ENCODE results near the gene RPL18. TPM values are rescaled to one million over a fixed set of nuclear protein-coding genes. Genes with fewer than 3 reads are reported as not detected.
"Not testable (repeated sequence)": the region's sequence is repeated elsewhere in the genome, so short reads cannot be mapped to it uniquely, and the experiment has no call there.

RPL18 gene
- total RNA-seq, 2 experiments from 2014 or later, result 1,511 to 1,528 TPM

DNA sequence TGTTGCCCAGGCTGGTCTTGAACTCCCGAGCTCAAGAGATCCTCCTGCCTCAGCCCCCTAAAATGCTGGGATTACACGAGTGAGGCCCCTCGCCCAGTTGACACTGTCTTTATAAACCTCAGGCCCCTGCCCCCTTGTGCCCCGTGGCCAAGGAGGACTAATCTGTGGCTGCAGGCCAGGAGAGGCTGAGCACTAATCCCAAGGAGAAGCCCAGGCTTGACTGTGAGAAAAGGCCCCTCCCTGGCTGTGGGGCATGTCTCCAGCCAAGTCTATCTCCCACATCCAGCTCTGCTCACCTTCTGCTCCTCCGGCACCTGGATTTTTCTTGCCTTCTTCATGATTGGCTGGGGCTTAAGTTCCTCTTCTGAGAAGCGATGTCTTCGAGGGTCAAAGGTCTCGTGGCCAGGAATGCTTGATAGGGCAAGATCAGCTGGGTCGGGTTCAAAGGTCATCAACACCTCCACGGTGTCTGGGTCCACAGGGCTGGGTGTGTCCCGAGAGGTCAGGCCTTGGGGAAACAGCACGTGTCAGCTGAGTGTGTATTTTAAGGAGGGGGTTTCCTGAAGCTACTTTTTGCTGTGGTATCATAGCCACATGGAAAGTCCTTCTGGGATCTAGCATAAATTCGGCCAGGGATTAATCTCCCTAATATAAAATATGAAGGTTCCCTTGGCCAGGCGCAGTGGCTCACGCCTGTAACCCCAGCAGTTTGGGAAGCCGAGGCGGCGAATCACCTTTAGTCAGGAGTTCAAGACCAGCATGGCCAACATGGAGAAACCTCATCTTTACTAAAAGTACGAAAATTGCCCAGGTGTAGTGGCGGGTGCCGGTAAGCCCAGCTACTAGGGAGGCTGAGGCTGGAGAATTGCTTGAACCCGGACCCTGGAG is 14.4 kb upstream of the RPL18 start:
- POLR2A ChIA-PET, result interaction anchor here (0.6 to 4.7 kb wide), 6 partner anchors 8 to 15 kb away, joined by 3 to 47 read pairs (median 4); partner anchors contain the start of genes CA11, RPL18 and SPHK2
- H3K4me3 Mint-ChIP-seq, result no peak overlapping the region
- no peak for DNase-seq
- CTCF ChIA-PET, result interaction anchor here (0.7 to 2.0 kb wide), 4 partner anchors 9 to 14 kb away, joined by 3 to 11 read pairs (median 6); partner anchors contain the start of genes CA11, RPL18 and SPHK2
- peaks cover 45% of the 10 kb centered on the region for H3K4me1 Mint-ChIP-seq
- no peaks in the 10 kb centered on the region for H3K27me3 Mint-ChIP-seq
- H3K9me3 Mint-ChIP-seq, result no peaks in the 10 kb centered on the region
- peak overlapping the region; percentile 84 for H3K27ac Mint-ChIP-seq
- peaks cover 4% of the 10 kb centered on the region for H3K36me3 Mint-ChIP-seq (ENCODE audit: low read depth)

DNA sequence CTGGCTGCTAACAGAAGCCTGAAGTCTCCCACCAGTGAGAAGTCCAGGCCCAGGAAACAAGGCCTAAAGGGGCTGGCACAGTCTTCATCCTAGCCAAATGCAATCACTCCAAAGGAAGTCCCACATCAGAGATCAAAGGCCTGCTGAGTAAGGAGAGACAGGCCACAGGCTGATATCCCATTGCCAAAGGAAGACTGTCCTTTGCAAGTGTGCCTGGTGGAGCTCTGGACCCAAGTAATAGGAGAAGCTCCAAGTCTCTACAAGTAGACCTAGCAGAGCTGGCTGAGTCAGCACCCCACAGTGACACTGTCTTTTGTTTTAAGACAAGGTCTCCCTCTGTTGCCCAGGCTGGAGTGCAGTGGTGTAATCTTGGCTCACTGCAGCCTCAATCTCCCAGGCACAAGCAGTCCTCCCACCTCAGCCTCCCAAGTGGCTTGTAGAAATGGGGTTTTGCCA is 13.7 kb upstream of the RPL18 start:
- H3K36me3 Mint-ChIP-seq (ENCODE audit: low read depth), result peaks cover 4% of the 10 kb centered on the region
- no peaks in the 10 kb centered on the region for H3K27me3 Mint-ChIP-seq
- peak overlapping the region; percentile 35 for H3K27ac Mint-ChIP-seq
- DNase-seq, result no peak
- ChIA-PET CTCF (interaction anchor here (0.6 to 2.0 kb wide), 2 partner anchors 9 to 146 kb away, joined by 3 to 11 read pairs; no protein-coding TSS in a partner anchor), POLR2A (interaction anchor here (1.1 to 4.7 kb wide), 3 partner anchors 9 to 15 kb away, joined by 5 to 47 read pairs (median 15); partner anchors contain the start of genes RPL18 and SPHK2)
- peaks cover 39% of the 10 kb centered on the region for H3K4me1 Mint-ChIP-seq
- H3K4me3 Mint-ChIP-seq, result no peak overlapping the region
- H3K9me3 Mint-ChIP-seq, result no peaks in the 10 kb centered on the region

DNA sequence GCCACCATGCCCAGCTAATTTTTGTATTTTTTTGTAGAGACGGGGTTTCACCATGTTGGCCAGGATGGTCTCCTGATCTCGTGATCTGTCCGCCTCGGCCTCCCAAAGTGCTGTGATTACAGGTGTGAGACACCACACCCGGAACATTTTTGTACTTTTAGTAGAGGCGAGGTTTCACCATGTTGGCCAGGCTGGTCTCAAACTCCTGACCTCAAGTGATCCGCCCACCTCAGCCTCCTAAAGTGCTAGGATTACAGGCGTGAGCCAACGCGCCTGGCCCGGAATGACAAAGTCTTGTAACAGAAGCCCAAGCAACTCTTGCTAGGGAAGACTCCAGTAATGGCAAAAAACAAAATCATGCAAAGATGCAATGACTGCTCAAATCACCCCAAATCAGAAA is 13.3 kb upstream of the RPL18 start:
- ChIA-PET POLR2A (interaction anchor here (1.1 to 4.7 kb wide), 3 partner anchors 8 to 14 kb away, joined by 5 to 47 read pairs (median 15); partner anchors contain the start of genes RPL18 and SPHK2), CTCF (interaction anchor here (0.6 kb wide), 1 partner anchor 146 kb away, joined by 3 read pairs; no protein-coding TSS in a partner anchor)
- H3K4me3 Mint-ChIP-seq; H3K27me3 Mint-ChIP-seq; H3K36me3 Mint-ChIP-seq (ENCODE audit: low read depth); H3K27ac Mint-ChIP-seq; H3K9me3 Mint-ChIP-seq; DNase-seq: not testable (repeated sequence)
- peaks cover 42% of the 10 kb centered on the region for H3K4me1 Mint-ChIP-seq

DNA sequence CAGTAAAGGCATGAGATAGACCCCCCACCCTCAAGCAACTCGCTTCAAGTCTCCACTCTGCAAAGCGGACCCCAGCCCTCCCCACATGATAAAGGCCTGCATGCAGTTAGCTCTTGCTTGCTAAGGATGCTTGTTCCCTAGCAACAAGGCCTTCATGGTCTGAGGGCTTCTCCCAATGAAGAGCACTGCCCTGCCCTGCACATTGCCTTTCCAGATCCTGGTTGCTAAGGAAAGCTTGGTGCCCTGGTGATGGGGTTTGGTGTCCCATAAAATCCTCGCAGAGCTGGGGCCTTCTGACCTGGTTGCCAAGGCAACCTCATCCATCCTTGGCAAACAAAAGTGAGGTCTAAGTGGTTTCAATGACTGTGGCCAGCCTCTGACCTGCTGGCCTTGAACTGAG is 12.2 kb upstream of the RPL18 start:
- no peak overlapping the region for H3K4me3 Mint-ChIP-seq
- no peak for DNase-seq
- ChIA-PET CTCF (no interaction called here), POLR2A (interaction anchor here (4.7 kb wide), 1 partner anchor 13 kb away, joined by 47 read pairs; the partner anchor contains the start of genes RPL18 and SPHK2)
- H3K27me3 Mint-ChIP-seq, result no peaks in the 10 kb centered on the region
- no peaks in the 10 kb centered on the region for H3K9me3 Mint-ChIP-seq
- H3K4me1 Mint-ChIP-seq, result peaks cover 50% of the 10 kb centered on the region
- peak overlapping the region; percentile 29 for H3K27ac Mint-ChIP-seq
- H3K36me3 Mint-ChIP-seq (ENCODE audit: low read depth), result peaks cover 7% of the 10 kb centered on the region

DNA sequence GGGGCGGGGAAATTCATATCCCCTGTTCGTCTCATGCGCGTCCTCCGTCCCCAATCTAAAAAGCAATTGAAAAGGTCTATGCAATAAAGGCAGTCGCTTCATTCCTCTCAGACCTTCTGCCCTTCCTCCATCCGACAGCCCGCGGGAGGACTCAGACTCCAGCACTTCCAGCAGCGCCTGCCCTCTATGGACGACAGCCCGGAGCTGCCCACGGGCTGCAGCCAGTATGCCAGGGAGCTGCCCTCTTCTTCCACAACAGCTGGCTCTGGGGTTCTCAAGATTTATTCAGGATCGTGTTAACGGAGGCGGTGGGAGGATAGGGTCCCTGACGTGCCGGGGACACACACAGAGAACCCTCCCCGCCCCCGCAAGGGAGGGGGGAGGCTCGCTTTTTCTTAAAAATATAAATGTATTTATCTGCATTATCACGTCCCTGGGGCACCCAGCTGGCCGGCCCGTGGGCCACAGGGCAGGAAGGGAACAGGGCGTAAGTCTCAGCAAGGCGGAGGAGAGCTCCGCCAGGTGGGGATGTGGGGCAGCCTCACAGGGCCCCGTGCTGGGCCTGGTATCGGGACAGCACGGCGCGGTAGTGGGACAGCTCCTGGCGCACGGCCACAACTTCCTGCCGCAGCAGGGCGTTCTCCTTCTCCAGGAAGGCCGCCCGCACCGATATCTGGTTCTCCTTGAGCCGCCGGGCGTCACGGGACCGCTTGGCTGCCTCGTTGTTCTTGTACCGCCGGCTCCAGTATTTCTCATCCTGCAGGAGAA is 11.5 kb upstream of the RPL18 start:
- Mint-ChIP-seq H3K9me3 (no peaks in the 10 kb centered on the region), H3K4me1 (peaks cover 47% of the 10 kb centered on the region), H3K4me3 (no peak overlapping the region), H3K27ac (no peak overlapping the region), H3K36me3 (ENCODE audit: low read depth) (peaks cover 7% of the 10 kb centered on the region), H3K27me3 (no peaks in the 10 kb centered on the region)
- no peak for DNase-seq
- ChIA-PET POLR2A (interaction anchor here (0.7 to 4.7 kb wide), 3 partner anchors 10 to 15 kb away, joined by 3 to 47 read pairs (median 3); partner anchors contain the start of genes RPL18 and SPHK2), CTCF (no interaction called here)

DNA sequence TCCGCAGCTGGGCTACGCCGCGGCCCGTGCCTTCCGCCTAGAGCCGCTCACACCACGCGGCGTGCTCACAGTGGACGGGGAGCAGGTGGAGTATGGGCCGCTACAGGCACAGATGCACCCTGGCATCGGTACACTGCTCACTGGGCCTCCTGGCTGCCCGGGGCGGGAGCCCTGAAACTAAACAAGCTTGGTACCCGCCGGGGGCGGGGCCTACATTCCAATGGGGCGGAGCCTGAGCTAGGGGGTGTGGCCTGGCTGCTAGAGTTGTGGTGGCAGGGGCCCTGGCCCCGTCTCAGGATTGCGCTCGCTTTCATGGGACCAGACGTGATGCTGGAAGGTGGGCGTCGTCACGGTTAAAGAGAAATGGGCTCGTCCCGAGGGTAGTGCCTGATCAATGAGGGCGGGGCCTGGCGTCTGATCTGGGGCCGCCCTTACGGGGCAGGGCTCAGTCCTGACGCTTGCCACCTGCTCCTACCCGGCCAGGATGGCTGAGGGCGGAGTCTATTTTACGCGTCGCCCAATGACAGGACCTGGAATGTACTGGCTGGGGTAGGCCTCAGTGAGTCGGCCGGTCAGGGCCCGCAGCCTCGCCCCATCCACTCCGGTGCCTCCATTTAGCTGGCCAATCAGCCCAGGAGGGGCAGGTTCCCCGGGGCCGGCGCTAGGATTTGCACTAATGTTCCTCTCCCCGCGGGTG is 10.8 kb upstream of the RPL18 start:
- Mint-ChIP-seq H3K27me3 (no peaks in the 10 kb centered on the region), H3K4me1 (peaks cover 48% of the 10 kb centered on the region), H3K36me3 (ENCODE audit: low read depth) (peaks cover 7% of the 10 kb centered on the region), H3K9me3 (no peaks in the 10 kb centered on the region), H3K4me3 (no peak overlapping the region), H3K27ac (no peak overlapping the region)
- ChIA-PET POLR2A (interaction anchor here (0.7 kb wide), 2 partner anchors 9 to 16 kb away, joined by 3 read pairs; no protein-coding TSS in a partner anchor), CTCF (no interaction called here)
- no peak for DNase-seq

DNA sequence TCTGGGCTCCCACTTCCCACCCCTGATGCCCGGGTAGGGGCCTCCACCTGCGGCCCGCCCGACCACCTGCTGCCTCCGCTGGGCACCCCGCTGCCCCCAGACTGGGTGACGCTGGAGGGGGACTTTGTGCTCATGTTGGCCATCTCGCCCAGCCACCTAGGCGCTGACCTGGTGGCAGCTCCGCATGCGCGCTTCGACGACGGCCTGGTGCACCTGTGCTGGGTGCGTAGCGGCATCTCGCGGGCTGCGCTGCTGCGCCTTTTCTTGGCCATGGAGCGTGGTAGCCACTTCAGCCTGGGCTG is 10.3 kb upstream of the RPL18 start:
- no peak overlapping the region for H3K27ac Mint-ChIP-seq
- H3K9me3 Mint-ChIP-seq, result no peaks in the 10 kb centered on the region
- ChIA-PET CTCF (no interaction called here), POLR2A (no interaction called here)
- no peaks in the 10 kb centered on the region for H3K27me3 Mint-ChIP-seq
- no peak overlapping the region for H3K4me3 Mint-ChIP-seq
- no peak for DNase-seq
- peaks cover 47% of the 10 kb centered on the region for H3K4me1 Mint-ChIP-seq
- peaks cover 7% of the 10 kb centered on the region for H3K36me3 Mint-ChIP-seq (ENCODE audit: low read depth)

DNA sequence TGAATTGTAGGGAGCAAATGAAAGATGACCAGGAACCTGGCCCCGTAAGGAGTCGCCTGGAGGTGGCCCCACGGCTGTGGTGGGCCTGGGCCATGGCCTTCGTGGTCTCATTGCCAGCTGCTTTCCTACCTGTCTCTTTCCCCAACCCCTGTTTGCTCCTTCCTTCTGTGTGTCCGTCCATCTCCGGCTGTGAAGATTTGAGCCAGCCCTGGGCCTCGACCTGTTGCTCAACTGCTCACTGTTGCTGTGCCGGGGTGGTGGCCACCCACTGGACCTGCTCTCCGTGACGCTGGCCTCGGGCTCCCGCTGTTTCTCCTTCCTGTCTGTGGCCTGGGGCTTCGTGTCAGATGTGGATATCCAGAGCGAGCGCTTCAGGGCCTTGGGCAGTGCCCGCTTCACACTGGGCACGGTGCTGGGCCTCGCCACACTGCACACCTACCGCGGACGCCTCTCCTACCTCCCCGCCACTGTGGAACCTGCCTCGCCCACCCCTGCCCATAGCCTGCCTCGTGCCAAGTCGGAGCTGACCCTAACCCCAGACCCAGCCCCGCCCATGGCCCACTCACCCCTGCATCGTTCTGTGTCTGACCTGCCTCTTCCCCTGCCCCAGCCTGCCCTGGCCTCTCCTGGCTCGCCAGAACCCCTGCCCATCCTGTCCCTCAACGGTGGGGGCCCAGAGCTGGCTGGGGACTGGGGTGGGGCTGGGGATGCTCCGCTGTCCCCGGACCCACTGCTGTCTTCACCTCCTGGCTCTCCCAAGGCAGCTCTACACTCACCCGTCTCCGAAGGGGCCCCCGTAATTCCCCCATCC is 9.7 kb upstream of the RPL18 start:
- no peak for DNase-seq
- H3K4me3 Mint-ChIP-seq, result no peak overlapping the region
- no peaks in the 10 kb centered on the region for H3K27me3 Mint-ChIP-seq
- ChIA-PET POLR2A (interaction anchor here (1.1 to 2.0 kb wide), 4 partner anchors 8 to 13 kb away, joined by 3 to 6 read pairs (median 6); partner anchors contain the start of genes DBP, RPL18 and SPHK2), CTCF (no interaction called here)
- H3K36me3 Mint-ChIP-seq (ENCODE audit: low read depth), result peaks cover 10% of the 10 kb centered on the region
- no peaks in the 10 kb centered on the region for H3K9me3 Mint-ChIP-seq
- no peak overlapping the region for H3K27ac Mint-ChIP-seq
- H3K4me1 Mint-ChIP-seq, result peaks cover 47% of the 10 kb centered on the region

DNA sequence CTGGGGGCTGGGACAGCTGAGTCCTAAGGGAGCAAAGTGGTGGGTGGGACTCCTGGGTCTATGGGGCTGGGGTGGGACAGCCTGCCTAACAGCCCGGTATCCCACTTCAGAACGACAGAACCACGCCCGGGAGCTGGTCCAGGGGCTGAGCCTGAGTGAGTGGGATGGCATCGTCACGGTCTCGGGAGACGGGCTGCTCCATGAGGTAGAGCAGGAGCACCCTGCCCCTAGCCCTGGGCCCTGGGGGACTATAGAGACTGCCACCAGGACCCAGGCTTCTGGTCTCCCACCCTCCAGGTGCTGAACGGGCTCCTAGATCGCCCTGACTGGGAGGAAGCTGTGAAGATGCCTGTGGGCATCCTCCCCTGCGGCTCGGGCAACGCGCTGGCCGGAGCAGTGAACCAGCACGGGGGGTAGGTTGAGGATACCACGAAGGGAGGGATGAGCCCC is 8.9 kb upstream of the RPL18 start:
- no peaks in the 10 kb centered on the region for H3K27me3 Mint-ChIP-seq
- ChIA-PET POLR2A (interaction anchor here (1.1 to 2.0 kb wide), 4 partner anchors 9 to 12 kb away, joined by 3 to 6 read pairs (median 6); partner anchors contain the start of genes DBP, RPL18 and SPHK2), CTCF (no interaction called here)
- peaks cover 16% of the 10 kb centered on the region for H3K36me3 Mint-ChIP-seq (ENCODE audit: low read depth)
- H3K4me1 Mint-ChIP-seq, result peaks cover 49% of the 10 kb centered on the region
- no peaks in the 10 kb centered on the region for H3K9me3 Mint-ChIP-seq
- no peak for DNase-seq
- no peak overlapping the region for H3K4me3 Mint-ChIP-seq
- no peak overlapping the region for H3K27ac Mint-ChIP-seq

DNA sequence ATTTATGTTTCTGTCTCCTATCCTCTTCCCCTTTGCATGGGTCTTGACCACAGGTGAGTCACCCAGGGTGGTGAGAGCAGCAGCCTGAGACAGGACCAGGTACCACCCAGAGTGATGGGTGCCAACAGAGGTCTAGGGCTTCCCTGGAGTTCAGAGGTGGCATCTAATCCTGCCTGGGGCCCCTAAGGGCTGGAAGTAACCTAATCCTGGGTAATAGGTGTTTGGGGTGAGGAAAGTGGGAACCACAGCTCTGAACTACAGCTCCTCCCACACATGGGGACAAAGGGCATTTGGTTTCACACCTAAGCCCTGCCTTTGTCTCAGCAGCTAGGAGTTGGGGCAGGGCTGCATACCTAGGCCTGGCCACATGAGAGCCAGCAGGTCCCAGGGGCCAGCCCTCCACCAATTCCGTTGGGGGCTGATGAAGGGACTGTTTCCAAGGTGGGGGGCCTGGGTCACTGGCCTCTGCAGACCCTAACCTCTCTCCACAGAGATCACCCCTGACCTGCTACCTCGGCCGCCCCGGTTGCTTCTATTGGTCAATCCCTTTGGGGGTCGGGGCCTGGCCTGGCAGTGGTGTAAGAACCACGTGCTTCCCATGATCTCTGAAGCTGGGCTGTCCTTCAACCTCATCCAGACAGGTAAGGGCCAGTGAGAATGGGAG is 8.4 kb upstream of the RPL18 start:
- H3K36me3 Mint-ChIP-seq (ENCODE audit: low read depth), result peaks cover 18% of the 10 kb centered on the region
- H3K4me1 Mint-ChIP-seq, result peaks cover 48% of the 10 kb centered on the region
- peak overlapping the region; percentile 52 for H3K27ac Mint-ChIP-seq
- no peak overlapping the region for H3K4me3 Mint-ChIP-seq
- ChIA-PET CTCF (no interaction called here), POLR2A (interaction anchor here (0.6 to 2.0 kb wide), 5 partner anchors 8 to 12 kb away, joined by 3 to 6 read pairs (median 5); partner anchors contain the start of genes DBP, RPL18 and SPHK2)
- no peaks in the 10 kb centered on the region for H3K27me3 Mint-ChIP-seq
- no peaks in the 10 kb centered on the region for H3K9me3 Mint-ChIP-seq
- peak; percentile 50 for DNase-seq

DNA sequence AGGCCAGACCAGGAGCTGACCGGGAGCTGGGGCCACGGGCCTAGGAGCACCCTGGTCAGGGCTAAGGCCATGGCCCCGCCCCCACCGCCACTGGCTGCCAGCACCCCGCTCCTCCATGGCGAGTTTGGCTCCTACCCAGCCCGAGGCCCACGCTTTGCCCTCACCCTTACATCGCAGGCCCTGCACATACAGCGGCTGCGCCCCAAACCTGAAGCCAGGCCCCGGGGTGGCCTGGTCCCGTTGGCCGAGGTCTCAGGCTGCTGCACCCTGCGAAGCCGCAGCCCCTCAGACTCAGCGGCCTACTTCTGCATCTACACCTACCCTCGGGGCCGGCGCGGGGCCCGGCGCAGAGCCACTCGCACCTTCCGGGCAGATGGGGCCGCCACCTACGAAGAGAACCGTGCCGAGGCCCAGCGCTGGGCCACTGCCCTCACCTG is 6.9 kb upstream of the RPL18 start:
- ChIA-PET POLR2A (no interaction called here), CTCF (no interaction called here)
- Mint-ChIP-seq H3K4me1 (peaks cover 53% of the 10 kb centered on the region), H3K27ac (no peak overlapping the region), H3K9me3 (no peaks in the 10 kb centered on the region), H3K36me3 (ENCODE audit: low read depth) (peaks cover 26% of the 10 kb centered on the region), H3K4me3 (no peak overlapping the region), H3K27me3 (no peaks in the 10 kb centered on the region)
- DNase-seq, result no peak
